Ishikawa (cell line): ENCODE results near the gene FSIP1.

Experiments used
- EP300 ChIP-seq: IDR thresholded peaks from 2 replicates; pipeline ENCODE4 v1.6.1; 2012; ENCODE audit warnings: borderline replicate concordance
- NFIC ChIP-seq: IDR thresholded peaks from 2 replicates; pipeline ENCODE4 v1.6.1; 2012
- RAD21 ChIP-seq: IDR thresholded peaks from 2 replicates; pipeline ENCODE4 v1.6.1; 2012; ENCODE audit warnings: low read depth
- TEAD4 ChIP-seq: IDR thresholded peaks from 2 replicates; pipeline ENCODE4 v1.6.1; 2012
- TF ChIP-seq, protein P1 (sequence below): IDR thresholded peaks from 2 replicates; pipeline ENCODE4 v1.6.1; 2012
- TF ChIP-seq, protein P2 (sequence below): IDR thresholded peaks from 2 replicates; pipeline ENCODE4 v1.6.1; 2012
- TF ChIP-seq, protein P3 (sequence below): IDR thresholded peaks from 2 replicates; pipeline ENCODE4 v1.6.1; 2012; ENCODE audit warnings: low read depth, mild to moderate bottlenecking

DNA sequence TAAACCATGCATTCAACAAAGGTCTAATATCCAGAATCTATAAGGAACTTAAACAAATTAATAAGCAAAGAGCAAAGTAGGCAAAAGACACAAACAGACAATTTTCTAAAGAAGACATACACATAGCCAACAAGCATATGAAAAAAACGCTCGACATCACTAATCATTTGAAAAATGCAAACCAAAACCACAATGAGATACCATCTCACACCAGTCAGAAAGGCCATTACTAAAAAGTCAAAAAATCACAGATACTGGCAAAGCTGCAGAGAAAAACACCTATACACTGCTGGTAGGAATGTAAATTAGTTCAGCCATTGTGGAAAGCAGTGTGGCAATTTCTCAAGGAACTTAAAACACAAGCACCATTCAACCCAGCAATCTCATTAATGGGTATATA is 53.8 kb downstream of the FSIP1 start:
- no peak for TF ChIP-seq RAD21
- TF ChIP-seq, protein P1, sequence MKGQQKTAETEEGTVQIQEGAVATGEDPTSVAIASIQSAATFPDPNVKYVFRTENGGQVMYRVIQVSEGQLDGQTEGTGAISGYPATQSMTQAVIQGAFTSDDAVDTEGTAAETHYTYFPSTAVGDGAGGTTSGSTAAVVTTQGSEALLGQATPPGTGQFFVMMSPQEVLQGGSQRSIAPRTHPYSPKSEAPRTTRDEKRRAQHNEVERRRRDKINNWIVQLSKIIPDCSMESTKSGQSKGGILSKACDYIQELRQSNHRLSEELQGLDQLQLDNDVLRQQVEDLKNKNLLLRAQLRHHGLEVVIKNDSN: no peak
- TF ChIP-seq, protein P2, sequence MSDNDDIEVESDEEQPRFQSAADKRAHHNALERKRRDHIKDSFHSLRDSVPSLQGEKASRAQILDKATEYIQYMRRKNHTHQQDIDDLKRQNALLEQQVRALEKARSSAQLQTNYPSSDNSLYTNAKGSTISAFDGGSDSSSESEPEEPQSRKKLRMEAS: no peak
- TF ChIP-seq, protein P3, sequence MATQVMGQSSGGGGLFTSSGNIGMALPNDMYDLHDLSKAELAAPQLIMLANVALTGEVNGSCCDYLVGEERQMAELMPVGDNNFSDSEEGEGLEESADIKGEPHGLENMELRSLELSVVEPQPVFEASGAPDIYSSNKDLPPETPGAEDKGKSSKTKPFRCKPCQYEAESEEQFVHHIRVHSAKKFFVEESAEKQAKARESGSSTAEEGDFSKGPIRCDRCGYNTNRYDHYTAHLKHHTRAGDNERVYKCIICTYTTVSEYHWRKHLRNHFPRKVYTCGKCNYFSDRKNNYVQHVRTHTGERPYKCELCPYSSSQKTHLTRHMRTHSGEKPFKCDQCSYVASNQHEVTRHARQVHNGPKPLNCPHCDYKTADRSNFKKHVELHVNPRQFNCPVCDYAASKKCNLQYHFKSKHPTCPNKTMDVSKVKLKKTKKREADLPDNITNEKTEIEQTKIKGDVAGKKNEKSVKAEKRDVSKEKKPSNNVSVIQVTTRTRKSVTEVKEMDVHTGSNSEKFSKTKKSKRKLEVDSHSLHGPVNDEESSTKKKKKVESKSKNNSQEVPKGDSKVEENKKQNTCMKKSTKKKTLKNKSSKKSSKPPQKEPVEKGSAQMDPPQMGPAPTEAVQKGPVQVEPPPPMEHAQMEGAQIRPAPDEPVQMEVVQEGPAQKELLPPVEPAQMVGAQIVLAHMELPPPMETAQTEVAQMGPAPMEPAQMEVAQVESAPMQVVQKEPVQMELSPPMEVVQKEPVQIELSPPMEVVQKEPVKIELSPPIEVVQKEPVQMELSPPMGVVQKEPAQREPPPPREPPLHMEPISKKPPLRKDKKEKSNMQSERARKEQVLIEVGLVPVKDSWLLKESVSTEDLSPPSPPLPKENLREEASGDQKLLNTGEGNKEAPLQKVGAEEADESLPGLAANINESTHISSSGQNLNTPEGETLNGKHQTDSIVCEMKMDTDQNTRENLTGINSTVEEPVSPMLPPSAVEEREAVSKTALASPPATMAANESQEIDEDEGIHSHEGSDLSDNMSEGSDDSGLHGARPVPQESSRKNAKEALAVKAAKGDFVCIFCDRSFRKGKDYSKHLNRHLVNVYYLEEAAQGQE: no peak
- TF ChIP-seq NFIC: no peak
- no peak for TF ChIP-seq EP300
- TF ChIP-seq TEAD4: no peak
